AG04449 (cell line): ENCODE results near the gene ADAMTS14.

Source experiments
- CTCF ChIA-PET: fragments of 350-600 bp; formaldehyde crosslinking; extraction: SDS; loops from one replicate; lab custom pipeline; 2021; ENCODE audit warnings: antibody characterized with exemption; lab: Yijun Ruan, JAX
- POLR2A ChIA-PET: fragments of 400-600, 350-600 bp; formaldehyde crosslinking; extraction: SDS; loops from one replicate; lab custom pipeline; 2020; ENCODE audit warnings: antibody characterized with exemption, inconsistent platforms; lab: Yijun Ruan, JAX
- DNase-seq: peaks from one replicate; pipeline ENCODE4 v3.0.0-alpha.2; 2010; ENCODE audit warnings: low read depth, low spot score
- H3K4me3 ChIP-seq: 2 replicates; pipeline ENCODE4 v1.5.1; 2011; ENCODE audit warnings: low read depth, mild to moderate bottlenecking, control low read depth, low read length
- TF ChIP-seq, protein P1 (sequence below): IDR thresholded peaks from one replicate; pipeline ENCODE4 v1.5.1; 2011; ENCODE audit warnings: mild to moderate bottlenecking, moderate library complexity, low read length, control low read depth, inconsistent platforms; ENCODE audit not compliant: insufficient read depth; ENCODE audit errors: missing control alignments

Gene ADAMTS14

DNA sequence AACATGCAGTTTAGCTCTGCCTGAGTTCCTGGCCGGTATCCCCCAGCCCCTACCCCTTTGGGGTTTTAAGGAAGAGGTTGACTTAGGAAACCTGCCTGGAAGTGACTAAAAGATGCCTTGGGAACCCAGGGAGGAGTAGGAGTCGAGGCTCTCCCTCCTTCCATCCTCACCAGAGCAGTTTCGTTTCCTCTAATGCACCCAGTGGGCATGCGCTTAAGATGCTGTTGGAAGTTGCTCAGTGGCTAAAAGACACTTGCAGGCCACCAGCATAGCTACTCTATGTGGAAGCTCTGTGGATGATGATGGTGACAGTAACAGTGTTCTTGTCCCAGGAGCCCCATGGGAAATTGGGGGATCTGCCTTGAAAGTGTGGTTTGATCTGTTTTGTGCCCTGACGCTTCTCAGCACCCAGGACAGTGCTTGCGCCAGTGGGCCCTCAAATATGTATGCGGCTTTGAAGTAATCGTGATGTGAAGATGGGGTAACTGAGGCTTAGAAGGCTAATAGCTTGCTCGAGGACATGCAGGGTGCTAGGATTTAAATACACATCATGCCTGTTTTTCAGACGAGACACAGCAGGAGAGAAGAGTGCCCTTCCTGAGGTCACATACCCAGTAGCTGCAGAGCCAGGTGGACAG, 80.8 kb downstream of the ADAMTS14 start:
- ChIA-PET CTCF (interaction anchor here (1.0 to 16.5 kb wide), 6 partner anchors 5 to 531 kb away, joined by 3 to 496 read pairs (median 82); no protein-coding TSS in a partner anchor), POLR2A (interaction anchor here (0.9 kb wide), 1 partner anchor 11 kb away, joined by 3 read pairs; no protein-coding TSS in a partner anchor)
- TF ChIP-seq, protein P1, sequence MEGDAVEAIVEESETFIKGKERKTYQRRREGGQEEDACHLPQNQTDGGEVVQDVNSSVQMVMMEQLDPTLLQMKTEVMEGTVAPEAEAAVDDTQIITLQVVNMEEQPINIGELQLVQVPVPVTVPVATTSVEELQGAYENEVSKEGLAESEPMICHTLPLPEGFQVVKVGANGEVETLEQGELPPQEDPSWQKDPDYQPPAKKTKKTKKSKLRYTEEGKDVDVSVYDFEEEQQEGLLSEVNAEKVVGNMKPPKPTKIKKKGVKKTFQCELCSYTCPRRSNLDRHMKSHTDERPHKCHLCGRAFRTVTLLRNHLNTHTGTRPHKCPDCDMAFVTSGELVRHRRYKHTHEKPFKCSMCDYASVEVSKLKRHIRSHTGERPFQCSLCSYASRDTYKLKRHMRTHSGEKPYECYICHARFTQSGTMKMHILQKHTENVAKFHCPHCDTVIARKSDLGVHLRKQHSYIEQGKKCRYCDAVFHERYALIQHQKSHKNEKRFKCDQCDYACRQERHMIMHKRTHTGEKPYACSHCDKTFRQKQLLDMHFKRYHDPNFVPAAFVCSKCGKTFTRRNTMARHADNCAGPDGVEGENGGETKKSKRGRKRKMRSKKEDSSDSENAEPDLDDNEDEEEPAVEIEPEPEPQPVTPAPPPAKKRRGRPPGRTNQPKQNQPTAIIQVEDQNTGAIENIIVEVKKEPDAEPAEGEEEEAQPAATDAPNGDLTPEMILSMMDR, result no peak
- no peak overlapping the region for H3K4me3 ChIP-seq
- DNase-seq, result no peak

DNA sequence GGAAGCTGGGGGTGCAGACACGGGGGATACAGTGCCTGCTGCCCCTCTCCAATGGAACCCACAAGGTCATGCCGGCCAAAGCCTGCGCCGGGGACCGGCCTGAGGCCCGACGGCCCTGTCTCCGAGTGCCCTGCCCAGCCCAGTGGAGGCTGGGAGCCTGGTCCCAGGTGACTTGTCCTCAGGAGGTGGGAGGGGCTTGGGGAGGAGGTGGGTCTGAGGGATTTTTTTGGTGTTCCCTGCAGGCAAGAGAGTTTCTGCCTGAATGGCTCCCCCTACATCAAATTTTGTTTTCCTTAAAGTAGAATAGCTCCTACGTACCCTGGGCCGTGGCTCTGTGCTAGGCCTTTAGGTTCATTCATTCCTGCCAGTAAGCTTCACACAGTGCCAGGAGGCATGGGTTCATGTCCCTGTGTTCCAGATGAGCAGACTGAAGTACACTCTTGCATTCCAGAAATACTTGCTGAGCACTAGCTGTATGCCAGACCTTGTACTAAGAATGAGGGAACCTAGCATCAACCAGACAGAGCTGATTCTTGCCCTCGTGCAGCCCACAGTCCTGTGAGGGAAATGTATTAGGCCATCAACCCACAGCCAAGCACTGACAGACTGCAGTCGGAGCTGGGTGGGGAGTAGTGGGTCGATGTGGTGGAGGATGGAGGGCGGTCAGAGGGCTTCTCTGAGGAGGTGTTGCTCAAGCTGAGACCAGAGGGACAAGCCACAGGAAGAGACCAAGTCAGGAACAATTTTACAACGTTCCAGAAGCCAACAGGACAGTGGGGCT, 81.7 kb downstream of the ADAMTS14 start:
- no peak overlapping the region for H3K4me3 ChIP-seq
- CTCF ChIA-PET, result interaction anchor here (1.2 to 12.7 kb wide), 8 partner anchors 9 to 293 kb away, joined by 3 to 496 read pairs (median 7); no protein-coding TSS in a partner anchor
- POLR2A ChIA-PET, result interaction anchor here (0.6 kb wide), 2 partner anchors 184 to 303 kb away, joined by 3 to 4 read pairs; no protein-coding TSS in a partner anchor
- DNase-seq, result no peak
- TF ChIP-seq, protein P1, result no peak

DNA sequence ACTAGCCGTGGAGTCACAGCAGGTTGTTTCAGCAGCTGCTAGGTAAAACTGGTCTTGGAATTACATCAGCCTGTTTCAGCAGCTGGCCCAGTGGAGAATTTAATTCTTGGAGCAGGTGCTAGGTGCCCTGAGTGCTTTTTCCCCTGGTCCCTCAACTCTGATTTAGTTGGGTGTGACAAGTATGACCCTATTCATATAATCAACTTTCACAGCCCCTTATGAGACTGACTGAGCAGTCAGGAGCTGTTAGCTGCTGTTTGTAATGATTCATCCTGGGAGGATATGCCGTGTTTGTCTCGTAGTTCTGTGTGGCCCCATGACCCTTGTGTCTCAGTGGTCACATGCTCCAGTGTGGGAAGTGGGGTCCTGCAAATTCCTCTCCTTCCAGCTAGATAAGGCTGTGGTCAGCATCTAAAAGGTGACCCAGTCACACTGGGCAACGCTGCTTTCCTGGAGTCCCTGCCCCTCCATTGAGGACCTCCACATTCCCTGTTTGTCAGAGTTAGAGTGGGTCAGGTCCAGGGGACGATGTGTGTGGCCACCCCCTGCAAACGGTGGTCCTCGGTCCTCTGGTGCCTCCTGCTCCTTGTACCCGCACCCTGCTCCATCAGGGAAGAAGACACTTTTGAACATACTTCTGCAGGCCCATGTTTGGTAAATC, 84.5 kb downstream of the ADAMTS14 start:
- DNase-seq, result no peak
- H3K4me3 ChIP-seq, result no peak overlapping the region
- ChIA-PET CTCF (interaction anchor here (1.1 to 12.7 kb wide), 10 partner anchors 12 to 295 kb away, joined by 3 to 496 read pairs (median 6); no protein-coding TSS in a partner anchor), POLR2A (interaction anchor here (0.7 kb wide), 1 partner anchor 87 kb away, joined by 4 read pairs; no protein-coding TSS in a partner anchor)
- TF ChIP-seq, protein P1, result no peak

DNA sequence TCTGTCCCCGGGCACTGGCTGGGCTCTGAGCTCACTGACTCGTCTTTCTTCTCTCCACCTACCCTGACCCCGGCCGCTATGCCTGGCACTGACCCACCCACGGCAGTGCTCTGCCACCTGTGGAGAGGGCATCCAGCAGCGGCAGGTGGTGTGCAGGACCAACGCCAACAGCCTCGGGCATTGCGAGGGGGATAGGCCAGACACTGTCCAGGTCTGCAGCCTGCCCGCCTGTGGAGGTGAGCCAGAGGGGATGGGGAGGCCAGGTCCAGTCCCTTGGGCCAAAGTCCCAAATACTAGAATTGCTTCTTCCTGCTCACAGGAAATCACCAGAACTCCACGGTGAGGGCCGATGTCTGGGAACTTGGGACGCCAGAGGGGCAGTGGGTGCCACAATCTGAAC, 85.5 kb downstream of the ADAMTS14 start:
- DNase-seq, result no peak
- POLR2A ChIA-PET, result no interaction called here
- TF ChIP-seq, protein P1, result no peak
- CTCF ChIA-PET, result interaction anchor here (1.1 to 12.7 kb wide), 8 partner anchors 13 to 296 kb away, joined by 3 to 496 read pairs (median 24); no protein-coding TSS in a partner anchor
- H3K4me3 ChIP-seq, result no peak overlapping the region

DNA sequence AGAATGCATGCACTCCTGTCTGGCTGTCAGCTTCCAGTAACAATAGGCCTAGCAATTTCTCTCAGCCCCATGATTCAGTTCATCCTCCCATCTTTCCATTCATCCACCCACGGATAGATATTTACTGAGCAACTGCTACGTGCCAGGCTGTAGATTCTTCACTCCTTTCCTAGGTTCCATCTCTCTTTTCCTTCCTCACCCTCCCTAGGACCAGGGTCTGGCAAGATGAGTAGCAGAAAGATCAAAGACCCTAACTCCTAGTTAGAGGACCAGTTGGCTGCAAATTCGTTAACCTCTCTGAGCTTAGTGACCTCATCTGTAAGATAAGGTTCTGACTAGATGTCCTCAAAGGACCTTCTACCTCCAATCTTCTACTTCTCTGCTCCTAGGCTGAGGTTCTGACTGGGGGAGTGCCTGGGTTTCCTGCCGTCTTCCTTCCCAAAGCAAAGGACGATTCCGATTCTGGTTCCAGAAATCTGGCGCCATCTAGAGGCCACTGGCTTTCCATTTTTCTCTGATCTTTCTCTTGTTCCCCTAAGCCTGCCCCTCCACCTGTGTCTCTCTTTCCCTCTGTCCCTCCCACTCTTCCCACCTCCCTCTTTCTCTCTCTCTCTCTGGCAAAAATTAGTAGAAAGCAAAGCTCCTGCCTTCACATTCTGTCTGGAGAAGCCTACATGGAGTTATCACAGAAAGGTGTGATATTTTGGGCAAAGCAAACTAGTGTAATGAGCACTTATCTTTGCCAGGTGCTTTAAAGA, 86.6 kb downstream of the ADAMTS14 start:
- TF ChIP-seq, protein P1, result peak; percentile 74
- no peak overlapping the region for H3K4me3 ChIP-seq
- CTCF ChIA-PET, result interaction anchor here (0.5 to 12.7 kb wide), 47 partner anchors 9 to 537 kb away, joined by 3 to 496 read pairs (median 4); partner anchors contain the start of gene UNC5B
- peak; percentile 16 for DNase-seq
- POLR2A ChIA-PET, result no interaction called here
